Fibroblast of the conjunctiva (primary cell): ENCODE data around the gene PCDHA10.

Source experiments
- DNase-seq: peaks from one replicate; pipeline ENCODE4 v3.0.0-alpha.2; 2010; ENCODE audit warnings: low read depth

Gene PCDHA10

DNA sequence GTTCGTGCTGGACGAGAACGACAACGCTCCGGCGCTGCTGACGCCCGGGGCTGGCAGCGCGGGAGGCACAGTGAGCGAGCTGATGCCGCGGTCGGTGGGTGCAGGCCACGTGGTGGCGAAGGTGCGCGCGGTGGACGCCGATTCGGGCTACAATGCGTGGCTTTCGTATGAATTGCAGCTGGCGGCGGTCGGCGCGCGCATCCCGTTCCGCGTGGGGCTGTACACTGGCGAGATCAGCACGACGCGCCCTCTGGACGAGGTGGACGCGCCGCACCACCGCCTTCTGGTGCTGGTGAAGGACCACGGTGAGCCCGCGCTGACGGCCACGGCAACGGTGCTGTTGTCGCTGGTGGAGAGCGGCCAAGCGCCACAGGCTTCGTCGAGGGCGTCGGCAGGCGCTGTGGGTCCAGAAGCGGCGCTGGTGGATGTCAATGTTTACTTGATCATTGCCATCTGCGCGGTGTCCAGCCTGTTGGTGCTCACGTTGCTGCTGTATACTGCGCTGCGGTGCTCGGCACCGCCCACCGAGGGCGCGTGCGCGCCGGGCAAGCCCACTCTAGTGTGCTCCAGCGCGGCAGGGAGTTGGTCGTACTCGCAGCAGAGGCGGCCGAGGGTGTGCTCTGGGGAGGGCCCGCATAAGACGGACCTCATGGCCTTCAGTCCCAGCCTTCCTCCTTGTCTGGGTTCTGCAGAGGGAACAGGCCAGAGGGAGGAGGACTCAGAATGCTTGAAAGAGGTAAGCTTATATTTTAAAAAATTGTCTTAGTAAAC, 28.4 kb downstream of the PCDHA10 start:
- no peak for DNase-seq

DNA sequence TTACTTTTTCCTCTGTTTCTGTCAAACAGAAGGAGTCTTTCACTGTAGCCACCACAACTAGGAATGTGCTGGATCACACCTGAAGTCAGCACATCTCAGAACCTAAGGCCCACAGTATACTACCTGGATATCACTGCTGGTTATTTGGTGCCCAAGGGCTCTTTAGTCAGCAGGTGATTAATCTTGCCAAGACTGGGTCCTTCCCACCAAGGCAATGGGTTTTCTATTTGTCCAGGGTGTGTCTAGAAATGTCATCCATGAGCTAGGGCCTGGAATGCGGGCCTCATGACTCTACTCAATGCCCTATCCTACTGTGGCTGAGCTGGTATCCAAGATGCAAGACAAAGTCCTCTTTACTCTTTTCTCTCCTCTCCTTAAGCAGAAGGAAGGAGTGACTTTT, 60.6 kb downstream of the PCDHA10 start:
- no peak for DNase-seq
